ENCODE measurements around the gene MAGEA9B.

- no peak for TF ChIP-seq RARB (CRISPR knock-in tag; IDR thresholded peaks at IDR 0.05)
- TF ChIP-seq GLIS3 (CRISPR knock-in tag; IDR thresholded peaks at IDR 0.05): no peak
- TF ChIP-seq ARNTL (CRISPR knock-in tag; IDR thresholded peaks at IDR 0.05; ENCODE audit: borderline replicate concordance, low read depth): no peak
- no peak for TF ChIP-seq TCF4 (CRISPR knock-in tag; IDR thresholded peaks at IDR 0.05; ENCODE audit: borderline replicate concordance)
- no peak for TF ChIP-seq PATZ1 (CRISPR knock-in tag; IDR thresholded peaks at IDR 0.05; ENCODE audit: borderline replicate concordance)
- no peak for TF ChIP-seq CSDC2 (CRISPR knock-in tag; IDR thresholded peaks at IDR 0.05)
Measured at GRCh38 chrX:149628768-149629167, 41.5 kb upstream of the MAGEA9B start.

Measured in SK-N-SH treated with all-trans-retinoic acid at 6 μM for 48 hours (cell line).